ENCODE measurements around the gene MARCKS.

Gene MARCKS

GRCh38 chr6:113854531-113855499 is 2.3 kb upstream of the MARCKS start:
- DNase-seq, result peak; percentile 78 to 80

- peak; percentile 39 to 53 for DNase-seq
These were observed 1.4 kb upstream of the MARCKS start for GRCh38 chr6:113855500-113856374.

- DNase-seq, result no peak
These were observed 845 bp upstream of the MARCKS start for GRCh38 chr6:113856375-113856624.

- no peak for DNase-seq
These were observed 673 bp downstream of the MARCKS start for GRCh38 chr6:113857556-113858479.

- DNase-seq, result peak; percentile 71 to 88
These were observed 1.6 kb downstream of the MARCKS start for GRCh38 chr6:113858480-113859348.

- no peak for DNase-seq
These were observed 2.4 kb downstream of the MARCKS start for GRCh38 chr6:113859349-113860180.

GRCh38 chr6:113860181-113860955 is 3.2 kb downstream of the MARCKS start:
- DNase-seq, result no peak

- no peak for DNase-seq
These were observed 5.0 kb downstream of the MARCKS start for GRCh38 chr6:113862112-113862511.

- DNase-seq, result no peak
These were observed 13.8 kb downstream of the MARCKS start for GRCh38 chr6:113870917-113871316.

- DNase-seq, result no peak
These were observed 14.8 kb downstream of the MARCKS start for GRCh38 chr6:113871975-113872374.

- DNase-seq, result no peak
These were observed 16.0 kb downstream of the MARCKS start for GRCh38 chr6:113873043-113873667.

- no peak for DNase-seq
These were observed 18.3 kb downstream of the MARCKS start for GRCh38 chr6:113875470-113875869.

- no peak for DNase-seq
These were observed 19.6 kb downstream of the MARCKS start for GRCh38 chr6:113876695-113877094.

GRCh38 chr6:113879186-113880096 is 22.3 kb downstream of the MARCKS start:
- peak; percentile 11 to 36 for DNase-seq

GRCh38 chr6:113881478-113881980 is 24.4 kb downstream of the MARCKS start:
- no peak for DNase-seq

GRCh38 chr6:113882336-113883022 is 25.3 kb downstream of the MARCKS start:
- no peak for DNase-seq

- DNase-seq, result no peak
These were observed 26.9 kb downstream of the MARCKS start for GRCh38 chr6:113884011-113884410.

- no peak for DNase-seq
These were observed 29.4 kb downstream of the MARCKS start for GRCh38 chr6:113886512-113886911.

Measured in NCI-H1930 (cell line).